Activated T-cell treated with anti-CD3 and anti-CD28 coated beads, Interleukin-2, amount 50 U/mL, for 24 hours (primary cell): ENCODE results near the gene DLEC1.
"Not testable (repeated sequence)": the region's sequence is repeated elsewhere in the genome, so short reads cannot be mapped to it uniquely, and the experiment has no call there.

Experiments
- DNase-seq: peaks from one replicate; pipeline ENCODE4 v3.0.0-alpha.2; 2020
- H3K27ac Mint-ChIP-seq: 2 replicates; pipeline ENCODE4 v1.8.0; 2020; ENCODE audit warnings: mild to moderate bottlenecking, mixed read lengths
- H3K27me3 Mint-ChIP-seq: 2 replicates; pipeline ENCODE4 v1.8.0; 2020; ENCODE audit warnings: mixed read lengths
- H3K36me3 Mint-ChIP-seq: 2 replicates; pipeline ENCODE4 v1.8.0; 2020; ENCODE audit warnings: low read depth, mixed read lengths
- H3K4me1 Mint-ChIP-seq: 2 replicates; pipeline ENCODE4 v1.8.0; 2020; ENCODE audit warnings: low read depth, mixed read lengths
- H3K4me3 Mint-ChIP-seq: 2 replicates; pipeline ENCODE4 v1.8.0; 2020; ENCODE audit warnings: mild to moderate bottlenecking, moderate library complexity, mixed read lengths
- H3K9me3 Mint-ChIP-seq: 2 replicates; pipeline ENCODE4 v1.8.0; 2020; ENCODE audit warnings: mixed read lengths

DLEC1 gene

GRCh38 chr3:38151667-38152265, 112.8 kb downstream of the DLEC1 start:
- H3K9me3 Mint-ChIP-seq, result peaks cover 12% of the 10 kb centered on the region
- DNase-seq, result no peak
- H3K27me3 Mint-ChIP-seq, result no peaks in the 10 kb centered on the region
- no peak overlapping the region for H3K4me3 Mint-ChIP-seq
- peaks cover 53% of the 10 kb centered on the region for H3K4me1 Mint-ChIP-seq
- peaks cover 3% of the 10 kb centered on the region for H3K36me3 Mint-ChIP-seq
- H3K27ac Mint-ChIP-seq, result no peak overlapping the region

DNA sequence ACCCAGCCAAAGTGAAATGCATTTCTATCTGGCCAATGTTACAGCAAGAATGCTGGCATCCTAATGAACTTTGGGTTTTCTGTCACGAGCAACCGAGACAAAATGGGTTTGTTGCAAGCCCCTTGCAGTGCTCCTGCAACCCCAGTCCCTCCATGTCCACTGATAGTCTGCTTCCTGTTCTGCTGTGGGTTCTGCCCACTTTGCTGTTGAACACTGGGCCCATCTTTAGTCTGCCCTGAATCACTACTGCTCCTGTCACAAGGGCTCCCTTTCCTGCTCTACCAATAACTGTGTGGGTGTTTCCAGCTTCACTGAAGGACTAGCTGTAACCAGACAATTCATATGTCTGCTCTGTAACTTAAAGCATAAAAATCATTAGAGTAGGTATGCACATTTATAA, 113.6 kb downstream of the DLEC1 start:
- H3K36me3 Mint-ChIP-seq, result no peaks in the 10 kb centered on the region
- no peak overlapping the region for H3K27ac Mint-ChIP-seq
- DNase-seq, result no peak
- H3K27me3 Mint-ChIP-seq, result no peaks in the 10 kb centered on the region
- H3K4me3 Mint-ChIP-seq, result no peak overlapping the region
- H3K9me3 Mint-ChIP-seq, result peaks cover 3% of the 10 kb centered on the region
- H3K4me1 Mint-ChIP-seq, result peaks cover 52% of the 10 kb centered on the region

- H3K27ac Mint-ChIP-seq, result no peak overlapping the region
- no peaks in the 10 kb centered on the region for H3K9me3 Mint-ChIP-seq
- no peak overlapping the region for H3K4me3 Mint-ChIP-seq
- no peak for DNase-seq
- H3K27me3 Mint-ChIP-seq, result no peaks in the 10 kb centered on the region
- H3K36me3 Mint-ChIP-seq, result no peaks in the 10 kb centered on the region
- H3K4me1 Mint-ChIP-seq, result peaks cover 48% of the 10 kb centered on the region
These were observed 114.2 kb downstream of the DLEC1 start for GRCh38 chr3:38153221-38153620.

- Mint-ChIP-seq H3K4me1 (peaks cover 48% of the 10 kb centered on the region), H3K4me3 (no peak overlapping the region), H3K27me3 (no peaks in the 10 kb centered on the region), H3K9me3 (no peaks in the 10 kb centered on the region), H3K27ac (peak overlapping the region; percentile 63), H3K36me3 (no peaks in the 10 kb centered on the region)
- DNase-seq, result no peak
These were observed 115.1 kb downstream of the DLEC1 start for GRCh38 chr3:38154033-38154494.

- Mint-ChIP-seq H3K27me3 (no peaks in the 10 kb centered on the region), H3K9me3 (no peaks in the 10 kb centered on the region), H3K36me3 (no peaks in the 10 kb centered on the region), H3K4me3 (no peak overlapping the region), H3K27ac (peak overlapping the region; percentile 63), H3K4me1 (peaks cover 45% of the 10 kb centered on the region)
- no peak for DNase-seq
These were observed 115.7 kb downstream of the DLEC1 start for GRCh38 chr3:38154625-38155255.

GRCh38 chr3:38155825-38156224, 116.8 kb downstream of the DLEC1 start:
- Mint-ChIP-seq H3K9me3 (no peaks in the 10 kb centered on the region), H3K36me3 (no peaks in the 10 kb centered on the region), H3K4me1 (peaks cover 41% of the 10 kb centered on the region), H3K27ac (no peak overlapping the region), H3K4me3 (no peak overlapping the region), H3K27me3 (no peaks in the 10 kb centered on the region)
- DNase-seq, result no peak

DNA sequence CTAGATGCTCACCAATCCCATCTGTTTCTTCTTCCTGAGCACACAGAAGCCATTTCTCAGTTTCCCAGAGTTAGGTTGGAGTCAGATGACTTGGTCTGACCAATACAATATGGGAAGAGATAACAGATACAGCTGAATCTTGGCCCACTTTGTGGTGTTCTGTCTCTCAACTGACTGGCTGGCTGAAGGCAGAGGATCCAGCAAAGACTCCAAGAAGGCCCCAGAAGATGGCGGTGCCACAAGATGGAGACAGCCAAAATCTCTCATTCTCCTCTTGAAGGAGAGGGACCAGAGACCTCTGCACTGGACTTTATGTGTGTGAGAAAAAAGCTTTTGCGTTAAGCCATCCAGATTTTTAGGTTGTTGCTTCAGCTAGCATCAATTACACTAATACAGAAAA, 118.1 kb downstream of the DLEC1 start:
- DNase-seq, result no peak
- no peak overlapping the region for H3K4me3 Mint-ChIP-seq
- H3K27ac Mint-ChIP-seq, result no peak overlapping the region
- H3K27me3 Mint-ChIP-seq, result no peaks in the 10 kb centered on the region
- no peaks in the 10 kb centered on the region for H3K9me3 Mint-ChIP-seq
- no peaks in the 10 kb centered on the region for H3K36me3 Mint-ChIP-seq
- H3K4me1 Mint-ChIP-seq, result peaks cover 29% of the 10 kb centered on the region

GRCh38 chr3:38157595-38157994, 118.6 kb downstream of the DLEC1 start:
- H3K4me1 Mint-ChIP-seq, result peaks cover 26% of the 10 kb centered on the region
- no peak for DNase-seq
- no peaks in the 10 kb centered on the region for H3K27me3 Mint-ChIP-seq
- no peaks in the 10 kb centered on the region for H3K9me3 Mint-ChIP-seq
- H3K36me3 Mint-ChIP-seq, result no peaks in the 10 kb centered on the region
- no peak overlapping the region for H3K4me3 Mint-ChIP-seq
- no peak overlapping the region for H3K27ac Mint-ChIP-seq

DNA sequence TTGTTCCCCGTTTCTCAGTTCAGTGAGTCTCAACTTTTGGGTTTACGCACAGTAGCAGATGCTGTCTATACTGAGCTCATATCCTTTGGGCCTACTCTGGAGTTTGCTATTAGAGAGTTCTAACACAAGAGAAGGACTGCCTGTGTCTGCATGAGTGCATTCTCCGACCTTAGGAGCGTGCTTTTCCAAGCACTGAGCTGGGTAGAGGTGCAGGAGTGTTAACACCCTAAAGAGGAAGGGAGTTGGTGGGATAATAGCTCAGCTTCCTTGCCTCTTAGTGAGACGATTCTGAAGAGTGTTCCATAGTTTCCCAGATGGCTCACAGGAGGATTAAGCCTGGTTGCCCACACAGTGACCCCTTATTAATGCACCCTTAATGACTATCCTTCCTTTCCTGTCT, 119.5 kb downstream of the DLEC1 start:
- H3K27me3 Mint-ChIP-seq, result no peaks in the 10 kb centered on the region
- no peak overlapping the region for H3K4me3 Mint-ChIP-seq
- peaks cover 21% of the 10 kb centered on the region for H3K4me1 Mint-ChIP-seq
- H3K9me3 Mint-ChIP-seq, result no peaks in the 10 kb centered on the region
- no peak overlapping the region for H3K27ac Mint-ChIP-seq
- DNase-seq, result no peak
- H3K36me3 Mint-ChIP-seq, result no peaks in the 10 kb centered on the region

DNA sequence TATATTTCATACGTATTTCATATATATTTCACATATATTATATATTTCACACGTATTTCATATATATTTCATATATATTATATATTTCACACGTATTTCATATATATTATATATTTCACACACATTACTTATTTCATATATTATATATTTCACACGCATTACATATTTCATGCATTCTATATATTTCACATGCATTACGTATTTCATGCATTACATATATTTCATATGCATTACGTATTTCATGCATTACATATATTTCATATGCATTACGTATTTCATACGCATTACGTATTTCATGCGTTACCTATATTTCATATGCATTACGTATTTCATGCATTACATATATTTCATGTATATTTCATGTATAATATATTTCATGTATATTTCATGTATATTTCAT, 121.7 kb downstream of the DLEC1 start:
- H3K27me3 Mint-ChIP-seq, DNase-seq, H3K27ac Mint-ChIP-seq, H3K4me3 Mint-ChIP-seq, H3K9me3 Mint-ChIP-seq, H3K36me3 Mint-ChIP-seq: not testable (repeated sequence)
- peaks cover 10% of the 10 kb centered on the region for H3K4me1 Mint-ChIP-seq

GRCh38 chr3:38163117-38163840, 124.3 kb downstream of the DLEC1 start:
- Mint-ChIP-seq H3K9me3 (no peaks in the 10 kb centered on the region), H3K36me3 (peaks cover 30% of the 10 kb centered on the region), H3K4me3 (no peak overlapping the region), H3K4me1 (peaks cover 30% of the 10 kb centered on the region), H3K27ac (peak overlapping the region; percentile 14), H3K27me3 (no peaks in the 10 kb centered on the region)
- no peak for DNase-seq

DNA sequence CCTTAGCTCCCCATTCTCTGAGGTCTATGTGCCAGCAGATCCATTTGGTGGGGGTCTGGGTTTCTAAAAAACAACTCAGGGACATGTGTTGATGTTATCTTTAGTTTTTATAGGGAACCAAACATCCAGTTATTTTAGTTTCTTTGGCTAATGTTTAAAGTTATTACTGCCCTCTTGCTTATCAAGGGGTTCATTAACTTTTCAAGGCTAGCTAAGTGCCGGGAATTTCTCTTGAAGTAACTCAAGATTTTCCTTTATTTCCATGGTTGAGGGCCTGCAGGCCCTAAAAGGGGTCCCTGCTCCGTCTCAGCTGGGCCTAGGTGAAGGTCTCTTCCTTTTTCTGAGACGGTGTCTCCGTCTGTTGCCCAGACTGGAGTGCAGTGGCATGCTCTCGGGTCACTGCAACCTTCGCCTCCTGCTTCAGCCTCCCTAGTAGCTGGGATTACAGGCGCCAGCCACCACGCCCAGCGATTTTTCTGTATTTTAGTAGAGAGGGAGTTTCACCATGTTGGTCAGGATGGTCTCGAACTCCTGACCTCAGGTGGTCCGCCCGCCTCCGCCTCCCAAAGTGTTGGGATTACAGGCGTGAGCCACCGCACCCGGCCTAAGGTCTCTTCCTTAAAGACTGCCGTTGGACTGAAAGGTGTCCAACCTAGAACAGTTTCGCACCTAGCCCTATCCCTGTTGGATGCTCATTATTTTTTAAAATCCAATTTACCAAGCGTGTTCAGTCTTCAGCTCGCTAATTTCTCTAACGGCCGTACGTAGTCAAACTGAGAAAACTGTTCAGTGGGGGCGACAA, 125.0 kb downstream of the DLEC1 start:
- no peak for DNase-seq
- Mint-ChIP-seq H3K36me3 (peaks cover 34% of the 10 kb centered on the region), H3K27me3 (no peaks in the 10 kb centered on the region), H3K4me3 (peak overlapping the region; percentile 91), H3K27ac (peak overlapping the region; percentile 100), H3K4me1 (peaks cover 38% of the 10 kb centered on the region), H3K9me3 (no peaks in the 10 kb centered on the region)

- peaks cover 36% of the 10 kb centered on the region for H3K36me3 Mint-ChIP-seq
- no peaks in the 10 kb centered on the region for H3K9me3 Mint-ChIP-seq
- peak overlapping the region; percentile 91 for H3K4me3 Mint-ChIP-seq
- no peak for DNase-seq
- H3K27me3 Mint-ChIP-seq, result no peaks in the 10 kb centered on the region
- peaks cover 43% of the 10 kb centered on the region for H3K4me1 Mint-ChIP-seq
- H3K27ac Mint-ChIP-seq, result peak overlapping the region; percentile 100
These were observed 125.6 kb downstream of the DLEC1 start for GRCh38 chr3:38164643-38164951.

DNA sequence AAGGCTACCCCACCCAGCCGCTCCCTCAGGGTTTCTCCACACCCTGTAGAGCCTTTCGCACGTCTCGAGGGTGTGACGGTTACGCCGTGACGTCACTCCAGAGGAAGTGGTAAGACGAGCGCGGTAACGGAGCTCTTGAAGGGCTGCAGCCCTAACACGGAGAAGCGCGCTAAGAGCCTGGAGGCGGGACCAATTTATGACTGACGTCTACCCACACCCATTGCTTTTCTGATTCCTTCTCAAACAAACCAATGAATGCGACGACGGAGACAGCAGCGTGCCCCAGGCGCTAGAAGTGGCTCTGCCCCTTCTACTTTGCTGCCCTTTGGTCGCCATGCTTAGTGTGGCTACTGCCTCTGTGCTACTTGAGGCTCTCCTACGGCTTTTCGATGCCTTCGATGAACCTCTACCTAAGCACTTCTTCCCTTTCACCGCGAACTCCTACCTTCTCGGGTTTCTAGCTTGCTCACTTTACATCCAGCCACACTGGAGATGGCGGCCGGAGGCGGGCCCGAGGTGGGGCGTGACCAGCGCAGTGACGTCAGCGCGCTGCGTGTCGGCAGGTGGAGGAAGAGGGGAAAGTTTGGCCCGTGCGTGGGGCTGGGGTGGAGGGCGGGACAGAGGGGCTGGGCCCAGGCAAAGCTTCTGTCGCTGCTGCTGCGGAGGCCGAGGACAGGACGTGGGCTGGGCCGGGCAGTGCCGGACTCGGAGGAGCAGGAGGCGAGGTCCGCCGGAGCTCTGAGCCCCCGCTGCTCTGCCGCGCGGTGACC, 126.1 kb downstream of the DLEC1 start, which contains the start of gene OXSR1:
TSS of gene OXSR1 (plus strand) at position 586 of the 770 bp plus-strand sequence. CDS start 340 bp downstream, outside the sequence.
- Mint-ChIP-seq H3K27me3 (no peaks in the 10 kb centered on the region), H3K4me3 (peak within 1 kb of the TSS; percentile 91), H3K27ac (peak within 1 kb of the TSS; percentile 100), H3K36me3 (peaks cover 36% of the 10 kb centered on the region), H3K4me1 (peaks cover 46% of the 10 kb centered on the region), H3K9me3 (no peaks in the 10 kb centered on the region)
- DNase-seq, result peak; percentile 98
